Measurements from ENCODE around the gene PLPPR3. TPM values are rescaled to one million over a fixed set of nuclear protein-coding genes. Genes with fewer than 3 reads are reported as not detected.
A peak's percentile ranks its signal among the peaks of the same experiment; 100 is the strongest.
"Not testable (repeated sequence)": the region's sequence is repeated elsewhere in the genome, so short reads cannot be mapped to it uniquely, and the experiment has no call there.

Gene PLPPR3
- total and polyA plus RNA-seq, 2 donors from 2014 or later: not detected

DNA sequence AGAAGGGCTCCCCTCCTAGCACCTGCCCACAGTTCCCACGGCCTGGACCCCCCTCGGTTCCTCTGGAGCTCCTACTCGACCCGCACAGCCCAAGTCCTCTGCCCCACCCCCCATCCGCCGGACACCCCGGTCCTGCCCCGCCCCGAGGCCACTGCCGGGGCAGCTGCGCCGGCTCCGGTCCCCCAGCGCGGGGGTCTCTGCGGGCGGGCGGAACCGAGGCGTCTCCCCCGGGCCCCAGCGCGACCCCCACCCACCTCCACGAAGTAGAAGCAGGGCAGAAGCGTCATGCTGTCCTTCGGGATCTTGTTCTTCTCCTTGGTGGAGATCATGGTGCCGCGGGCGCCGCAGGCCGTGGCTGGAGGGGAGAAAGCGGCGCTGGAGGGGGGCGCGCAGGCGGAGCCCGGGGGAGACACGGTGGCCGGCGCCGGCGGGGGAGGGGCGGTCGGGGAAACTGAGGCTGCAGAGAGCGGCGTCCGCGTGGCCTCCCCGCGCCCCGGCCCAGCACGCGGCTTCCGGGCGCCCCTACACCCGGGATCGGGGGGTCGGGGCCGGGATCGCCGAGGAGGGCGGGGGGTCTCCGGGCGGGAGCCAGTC is 427 bp downstream of the PLPPR3 start:
- TF ChIP-seq, protein P1, sequence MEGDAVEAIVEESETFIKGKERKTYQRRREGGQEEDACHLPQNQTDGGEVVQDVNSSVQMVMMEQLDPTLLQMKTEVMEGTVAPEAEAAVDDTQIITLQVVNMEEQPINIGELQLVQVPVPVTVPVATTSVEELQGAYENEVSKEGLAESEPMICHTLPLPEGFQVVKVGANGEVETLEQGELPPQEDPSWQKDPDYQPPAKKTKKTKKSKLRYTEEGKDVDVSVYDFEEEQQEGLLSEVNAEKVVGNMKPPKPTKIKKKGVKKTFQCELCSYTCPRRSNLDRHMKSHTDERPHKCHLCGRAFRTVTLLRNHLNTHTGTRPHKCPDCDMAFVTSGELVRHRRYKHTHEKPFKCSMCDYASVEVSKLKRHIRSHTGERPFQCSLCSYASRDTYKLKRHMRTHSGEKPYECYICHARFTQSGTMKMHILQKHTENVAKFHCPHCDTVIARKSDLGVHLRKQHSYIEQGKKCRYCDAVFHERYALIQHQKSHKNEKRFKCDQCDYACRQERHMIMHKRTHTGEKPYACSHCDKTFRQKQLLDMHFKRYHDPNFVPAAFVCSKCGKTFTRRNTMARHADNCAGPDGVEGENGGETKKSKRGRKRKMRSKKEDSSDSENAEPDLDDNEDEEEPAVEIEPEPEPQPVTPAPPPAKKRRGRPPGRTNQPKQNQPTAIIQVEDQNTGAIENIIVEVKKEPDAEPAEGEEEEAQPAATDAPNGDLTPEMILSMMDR (IDR thresholded peaks at IDR 0.05; ENCODE audit: borderline replicate concordance, extremely low read depth, insufficient read depth): no peak
- peak in 2 of 5 donors; percentile 69 to 80 for DNase-seq
- no peak overlapping the region for H3K4me3 ChIP-seq (ENCODE audit: low read length in 3 of 3)

DNA sequence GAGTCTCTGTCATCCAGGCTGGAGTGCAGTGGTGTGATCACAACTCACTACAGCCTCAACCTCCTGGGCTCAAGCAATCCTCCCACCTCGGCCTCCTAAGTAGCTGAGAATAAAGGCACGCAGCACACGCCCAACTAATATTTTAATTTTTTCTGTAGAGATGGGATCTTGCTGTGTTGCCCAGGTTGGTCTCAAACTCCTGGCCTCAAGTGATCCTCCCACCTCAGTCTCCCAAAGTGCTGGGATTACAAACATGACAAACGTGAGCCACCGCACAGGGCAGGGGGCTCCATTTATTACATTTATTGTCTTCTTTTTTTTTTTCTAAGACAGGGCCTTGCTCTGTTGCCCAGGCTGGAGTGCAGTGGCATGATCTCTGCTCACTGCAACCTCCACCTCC is 1.5 kb downstream of the PLPPR3 start:
- H3K9ac ChIP-seq (ENCODE audit: low read length in 3 of 3); H3K4me3 ChIP-seq (ENCODE audit: low read length in 3 of 3); intact Hi-C loops (cut with DNase I); DNase-seq; H3K36me3 ChIP-seq (ENCODE audit: control insufficient read depth in 2 of 3, insufficient read depth in 3 of 3, low read length in 3 of 3); H3K9me3 ChIP-seq (ENCODE audit: control insufficient read depth in 2 of 3, insufficient read depth in 1 of 3, low read length in 3 of 3); H3K27me3 ChIP-seq (ENCODE audit: control insufficient read depth, insufficient read depth, low read length); H3K4me1 ChIP-seq (ENCODE audit: control insufficient read depth in 2 of 3, insufficient read depth in 2 of 3, low read depth in 1 of 3, low read length in 3 of 3); FAIRE-seq; H3K27ac ChIP-seq (ENCODE audit: low read depth in 2 of 2, low read length in 2 of 2): not testable (repeated sequence)

More for the DNA sequence above, 427 bp downstream of the PLPPR3 start:
- intact Hi-C loops (cut with DNase I): no loop called here
- no peaks in the 10 kb centered on the region for H3K36me3 ChIP-seq (ENCODE audit: control insufficient read depth in 2 of 3, insufficient read depth in 3 of 3, low read length in 3 of 3)
- FAIRE-seq: no peak
- no peaks in the 10 kb centered on the region for H3K9me3 ChIP-seq (ENCODE audit: control insufficient read depth in 2 of 3, insufficient read depth in 1 of 3, low read length in 3 of 3)
- H3K27ac ChIP-seq (ENCODE audit: low read depth in 2 of 2, low read length in 2 of 2): no peak overlapping the region
- H3K4me1 ChIP-seq (ENCODE audit: control insufficient read depth in 2 of 3, insufficient read depth in 2 of 3, low read depth in 1 of 3, low read length in 3 of 3): no peaks in the 10 kb centered on the region
- no peak overlapping the region for H3K9ac ChIP-seq (ENCODE audit: low read length in 3 of 3)
- H3K27me3 ChIP-seq (ENCODE audit: control insufficient read depth, insufficient read depth, low read length): no peaks in the 10 kb centered on the region

DNA sequence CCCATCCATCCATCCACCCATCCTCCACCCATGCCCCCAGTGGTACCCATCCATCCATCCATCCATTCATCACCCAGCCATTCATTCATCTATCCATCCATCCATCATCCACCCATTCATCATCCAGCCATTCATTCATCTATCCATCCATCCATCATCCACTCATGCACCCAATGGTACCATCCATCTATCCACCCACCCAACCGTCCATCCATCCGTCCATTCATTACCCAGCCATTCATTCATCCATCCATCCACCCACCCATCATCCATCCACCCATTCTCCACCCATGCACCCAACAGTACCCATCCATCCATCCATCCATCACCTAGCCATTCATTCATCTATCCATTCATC is 5.3 kb downstream of the PLPPR3 start:
- no peaks in the 10 kb centered on the region for H3K4me1 ChIP-seq (ENCODE audit: control insufficient read depth in 2 of 3, insufficient read depth in 2 of 3, low read depth in 1 of 3, low read length in 3 of 3)
- no peak overlapping the region for H3K9ac ChIP-seq (ENCODE audit: low read length in 3 of 3)
- TF ChIP-seq, protein P1 (IDR thresholded peaks at IDR 0.05; ENCODE audit: borderline replicate concordance, extremely low read depth, insufficient read depth): no peak
- H3K4me3 ChIP-seq (ENCODE audit: low read length in 3 of 3): peak overlapping the region in 1 of 3 donors; percentile 1
- intact Hi-C loops (cut with DNase I): no loop called here
- DNase-seq (no peak), FAIRE-seq (no peak)
- H3K27ac ChIP-seq (ENCODE audit: low read depth in 2 of 2, low read length in 2 of 2): no peak overlapping the region
- peaks cover 0 to 2% (median 0%) of the 10 kb centered on the region in 3 donors for H3K36me3 ChIP-seq (ENCODE audit: control insufficient read depth in 2 of 3, insufficient read depth in 3 of 3, low read length in 3 of 3)
- no peaks in the 10 kb centered on the region for H3K9me3 ChIP-seq (ENCODE audit: control insufficient read depth in 2 of 3, insufficient read depth in 1 of 3, low read length in 3 of 3)
- H3K27me3 ChIP-seq (ENCODE audit: control insufficient read depth, insufficient read depth, low read length): no peaks in the 10 kb centered on the region

GRCh38 chr19:815775-816499 is 5.8 kb downstream of the PLPPR3 start:
- Histone ChIP-seq H3K36me3 (ENCODE audit: control insufficient read depth in 2 of 3, insufficient read depth in 3 of 3, low read length in 3 of 3) (peaks cover 0 to 2% (median 0%) of the 10 kb centered on the region in 3 donors), H3K9me3 (ENCODE audit: control insufficient read depth in 2 of 3, insufficient read depth in 1 of 3, low read length in 3 of 3) (no peaks in the 10 kb centered on the region), H3K4me1 (ENCODE audit: control insufficient read depth in 2 of 3, insufficient read depth in 2 of 3, low read depth in 1 of 3, low read length in 3 of 3) (no peaks in the 10 kb centered on the region), H3K27ac (ENCODE audit: low read depth in 2 of 2, low read length in 2 of 2) (no peak overlapping the region), H3K4me3 (ENCODE audit: low read length in 3 of 3) (no peak overlapping the region), H3K9ac (ENCODE audit: low read length in 3 of 3) (no peak overlapping the region), H3K27me3 (ENCODE audit: control insufficient read depth, insufficient read depth, low read length) (no peaks in the 10 kb centered on the region)
- TF ChIP-seq, protein P1 (IDR thresholded peaks at IDR 0.05; ENCODE audit: borderline replicate concordance, extremely low read depth, insufficient read depth): no peak
- DNase-seq (no peak), FAIRE-seq (no peak)
- intact Hi-C loops (cut with DNase I): no loop called here

All from kidney (tissue), 14 donors.